GM19372 (cell line): ENCODE measurements around the gene MBD5.

Experiments used
- ATAC-seq: cut with Tn5 transposase; IDR thresholded peaks from one replicate; pipeline ENCODE4 v1.9.1; 2021; ENCODE audit warnings: mild to moderate bottlenecking, low read depth, moderate library complexity; ENCODE audit not compliant: unreplicated experiment

MBD5 gene

DNA sequence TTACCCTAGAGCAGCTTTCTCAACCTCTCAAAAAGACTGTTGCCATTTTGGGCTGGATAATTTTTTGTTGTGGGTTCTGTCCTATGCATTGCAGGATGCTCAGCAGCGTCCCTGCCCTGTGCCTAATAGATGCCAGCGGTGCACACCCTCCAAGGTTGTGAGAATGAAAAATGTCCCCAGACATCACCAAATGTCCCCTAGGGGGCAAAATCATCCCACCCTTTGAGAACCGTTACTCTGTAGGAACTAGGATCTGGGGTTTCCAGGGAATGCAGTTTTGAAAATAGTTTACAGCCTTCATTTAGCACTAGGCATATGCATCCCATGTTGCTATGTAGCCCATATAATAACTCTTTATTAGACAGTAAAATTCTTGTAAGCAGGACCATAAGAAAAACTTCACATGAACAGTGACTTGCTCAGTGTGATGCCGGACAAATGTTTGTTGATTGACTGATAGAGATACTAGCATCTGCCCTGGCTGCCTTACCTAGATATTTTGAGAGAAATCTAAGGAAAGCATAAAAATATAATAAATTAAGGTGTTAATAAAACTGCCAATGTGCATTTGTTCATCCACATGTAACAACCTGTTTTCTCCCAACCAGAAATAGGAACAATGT lies 544.5 kb downstream of the MBD5 start:
- ATAC-seq: no peak
